Activated T-helper 2 cell treated with anti-CD3 and anti-CD28 coated beads, Interferon-gamma antibody, Interleukin-2, Interleukin-4, amounts not matched to agents 10 μg/mL and 5 μg/mL and 100 μg/mL, durations not matched to agents 14 hours and 24 hours and 36 hours (primary cell): ENCODE data around the gene CD247. TPM values are rescaled to one million over a fixed set of nuclear protein-coding genes. Genes with fewer than 3 reads are reported as not detected.

Source experiments
- DNase-seq: peaks from one replicate; pipeline ENCODE4 v3.0.0; 2021; ENCODE audit warnings: low spot score
- H3K27ac Mint-ChIP-seq: one replicate; pipeline ENCODE4 v1.8.0; 2021; ENCODE audit warnings: mixed read lengths
- H3K27me3 Mint-ChIP-seq: one replicate; pipeline ENCODE4 v1.8.0; 2021; ENCODE audit warnings: low read depth, mixed read lengths
- H3K36me3 Mint-ChIP-seq: one replicate; pipeline ENCODE4 v1.8.0; 2021; ENCODE audit warnings: low read depth, mixed read lengths
- H3K4me1 Mint-ChIP-seq: one replicate; pipeline ENCODE4 v1.8.0; 2021; ENCODE audit warnings: low read depth, mixed read lengths
- H3K4me3 Mint-ChIP-seq: one replicate; pipeline ENCODE4 v1.8.0; 2021; ENCODE audit warnings: low read depth, mild to moderate bottlenecking, moderate library complexity, mixed read lengths
- H3K9me3 Mint-ChIP-seq: one replicate; pipeline ENCODE4 v1.8.0; 2021; ENCODE audit warnings: mixed read lengths
- intact Hi-C: fragments of 100-400 bp; cut with micrococcal nuclease; formaldehyde crosslinking; loops from one replicate; pipeline ENCODE4 v1.15.1; 2023
- total RNA-seq: library from RNA; stranded (reverse); gene quantifications from 2 replicates; pipeline ENCODE4 v1.2.3, GENCODE V29; 2022

The CD247 gene
- total RNA-seq, 1 donor from 2014 or later = 193 TPM

GRCh38 chr1:167516404-167517388 is 1.6 kb downstream of the CD247 start:
- H3K27ac Mint-ChIP-seq = peak overlapping the region; percentile 99
- H3K4me1 Mint-ChIP-seq = peaks cover 48% of the 10 kb centered on the region
- H3K9me3 Mint-ChIP-seq = no peaks in the 10 kb centered on the region
- peaks cover 2% of the 10 kb centered on the region for H3K27me3 Mint-ChIP-seq
- intact Hi-C loops = loop anchor here (1.0 to 5.0 kb wide), 4 partner anchors 17 to 44 kb away; partner anchors contain the start of gene CREG1
- H3K4me3 Mint-ChIP-seq = peak overlapping the region; percentile 95
- peaks cover 61% of the 10 kb centered on the region for H3K36me3 Mint-ChIP-seq
- no peak for DNase-seq

- Mint-ChIP-seq H3K4me1 (peaks cover 54% of the 10 kb centered on the region), H3K9me3 (no peaks in the 10 kb centered on the region), H3K36me3 (peaks cover 67% of the 10 kb centered on the region), H3K27ac (peak overlapping the region; percentile 99), H3K4me3 (peak overlapping the region; percentile 95), H3K27me3 (peaks cover 1% of the 10 kb centered on the region)
- DNase-seq = no peak
- intact Hi-C loops = loop anchor here (2.0 to 5.0 kb wide), 3 partner anchors 23 to 44 kb away; partner anchors contain the start of gene CREG1
Observed at GRCh38 chr1:167515893-167516321, 2.4 kb downstream of the CD247 start.

GRCh38 chr1:167515461-167515860 is 2.9 kb downstream of the CD247 start:
- H3K4me1 Mint-ChIP-seq = peaks cover 55% of the 10 kb centered on the region
- peak overlapping the region; percentile 95 for H3K4me3 Mint-ChIP-seq
- no peak for DNase-seq
- no peaks in the 10 kb centered on the region for H3K9me3 Mint-ChIP-seq
- no peaks in the 10 kb centered on the region for H3K27me3 Mint-ChIP-seq
- H3K36me3 Mint-ChIP-seq = peaks cover 72% of the 10 kb centered on the region
- intact Hi-C loops = loop anchor here (5.0 kb wide), 1 partner anchor 43 kb away; no protein-coding TSS in a partner anchor
- peak overlapping the region; percentile 99 for H3K27ac Mint-ChIP-seq

GRCh38 chr1:167514288-167514687 is 4.0 kb downstream of the CD247 start:
- H3K36me3 Mint-ChIP-seq = peaks cover 84% of the 10 kb centered on the region
- no peaks in the 10 kb centered on the region for H3K27me3 Mint-ChIP-seq
- peak overlapping the region; percentile 95 for H3K4me3 Mint-ChIP-seq
- H3K27ac Mint-ChIP-seq = peak overlapping the region; percentile 71
- DNase-seq = no peak
- intact Hi-C loops = no loop called here
- H3K4me1 Mint-ChIP-seq = peaks cover 64% of the 10 kb centered on the region
- H3K9me3 Mint-ChIP-seq = no peaks in the 10 kb centered on the region

- no peak for DNase-seq
- Mint-ChIP-seq H3K9me3 (no peaks in the 10 kb centered on the region), H3K27me3 (no peaks in the 10 kb centered on the region)
Observed at GRCh38 chr1:167512046-167512654, 6.2 kb downstream of the CD247 start.

GRCh38 chr1:167511374-167511986 is 6.8 kb downstream of the CD247 start:
- no peak for DNase-seq
- no peak overlapping the region for H3K27ac Mint-ChIP-seq
- H3K9me3 Mint-ChIP-seq = no peaks in the 10 kb centered on the region
- intact Hi-C loops = no loop called here
- peak overlapping the region; percentile 74 for H3K4me3 Mint-ChIP-seq
- H3K27me3 Mint-ChIP-seq = no peaks in the 10 kb centered on the region
- H3K4me1 Mint-ChIP-seq = peaks cover 61% of the 10 kb centered on the region
- peaks cover 94% of the 10 kb centered on the region for H3K36me3 Mint-ChIP-seq

More at GRCh38 chr1:167512046-167512654, 6.2 kb downstream of the CD247 start:
- Mint-ChIP-seq H3K36me3 (peaks cover 94% of the 10 kb centered on the region), H3K27ac (peak overlapping the region; percentile 69), H3K4me1 (peaks cover 61% of the 10 kb centered on the region), H3K4me3 (peak overlapping the region; percentile 74)
- intact Hi-C loops = no loop called here

GRCh38 chr1:167510881-167511280 is 7.4 kb downstream of the CD247 start:
- Mint-ChIP-seq H3K9me3 (no peaks in the 10 kb centered on the region), H3K27ac (no peak overlapping the region), H3K4me1 (peaks cover 61% of the 10 kb centered on the region), H3K4me3 (peak overlapping the region; percentile 37), H3K36me3 (peaks cover 92% of the 10 kb centered on the region), H3K27me3 (no peaks in the 10 kb centered on the region)
- intact Hi-C loops = no loop called here
- DNase-seq = no peak

GRCh38 chr1:167510244-167510643 is 8.1 kb downstream of the CD247 start:
- intact Hi-C loops = no loop called here
- H3K4me1 Mint-ChIP-seq = peaks cover 57% of the 10 kb centered on the region
- H3K27me3 Mint-ChIP-seq = no peaks in the 10 kb centered on the region
- peaks cover 92% of the 10 kb centered on the region for H3K36me3 Mint-ChIP-seq
- peak overlapping the region; percentile 31 for H3K4me3 Mint-ChIP-seq
- no peak overlapping the region for H3K27ac Mint-ChIP-seq
- DNase-seq = no peak
- H3K9me3 Mint-ChIP-seq = no peaks in the 10 kb centered on the region

- no peaks in the 10 kb centered on the region for H3K9me3 Mint-ChIP-seq
- intact Hi-C loops = no loop called here
- peaks cover 56% of the 10 kb centered on the region for H3K4me1 Mint-ChIP-seq
- no peak overlapping the region for H3K4me3 Mint-ChIP-seq
- peaks cover 91% of the 10 kb centered on the region for H3K36me3 Mint-ChIP-seq
- no peak for DNase-seq
- H3K27me3 Mint-ChIP-seq = no peaks in the 10 kb centered on the region
- H3K27ac Mint-ChIP-seq = peak overlapping the region; percentile 57
Observed at GRCh38 chr1:167509587-167509986, 8.7 kb downstream of the CD247 start.

- H3K27me3 Mint-ChIP-seq = no peaks in the 10 kb centered on the region
- no peak for DNase-seq
- H3K4me1 Mint-ChIP-seq = peaks cover 59% of the 10 kb centered on the region
- intact Hi-C loops = no loop called here
- H3K27ac Mint-ChIP-seq = no peak overlapping the region
- H3K4me3 Mint-ChIP-seq = no peak overlapping the region
- peaks cover 96% of the 10 kb centered on the region for H3K36me3 Mint-ChIP-seq
- H3K9me3 Mint-ChIP-seq = no peaks in the 10 kb centered on the region
Observed at GRCh38 chr1:167507719-167508118, 10.6 kb downstream of the CD247 start.

GRCh38 chr1:167504467-167504827 is 13.9 kb downstream of the CD247 start:
- intact Hi-C loops = loop anchor here (5.0 kb wide), 1 partner anchor 123 kb away; no protein-coding TSS in a partner anchor
- no peak overlapping the region for H3K27ac Mint-ChIP-seq
- H3K27me3 Mint-ChIP-seq = no peaks in the 10 kb centered on the region
- no peak overlapping the region for H3K4me3 Mint-ChIP-seq
- DNase-seq = no peak
- H3K4me1 Mint-ChIP-seq = peaks cover 58% of the 10 kb centered on the region
- no peaks in the 10 kb centered on the region for H3K9me3 Mint-ChIP-seq
- H3K36me3 Mint-ChIP-seq = peaks cover 84% of the 10 kb centered on the region

- Mint-ChIP-seq H3K27ac (peak overlapping the region; percentile 7), H3K4me1 (peaks cover 61% of the 10 kb centered on the region), H3K9me3 (no peaks in the 10 kb centered on the region), H3K4me3 (no peak overlapping the region), H3K36me3 (peaks cover 83% of the 10 kb centered on the region), H3K27me3 (no peaks in the 10 kb centered on the region)
- intact Hi-C loops = loop anchor here (5.0 kb wide), 1 partner anchor 123 kb away; no protein-coding TSS in a partner anchor
- no peak for DNase-seq
Observed at GRCh38 chr1:167503626-167504466, 14.5 kb downstream of the CD247 start.
